Measurements from ENCODE around the gene CEP162. TPM values are rescaled to one million over a fixed set of nuclear protein-coding genes. Genes with fewer than 3 reads are reported as not detected.
A peak's percentile ranks its signal among the peaks of the same experiment; 100 is the strongest.

CEP162 gene
- total and polyA plus RNA-seq, 2 of the 8 experiments (the other 6 are each of a cell fraction or from before 2014, with no cell fraction given): 1.3 to 10.6 TPM

- no peak overlapping the region for H4K8ac ChIP-seq (ENCODE audit: extremely low read depth, insufficient read depth, low read length)
- ChIA-PET CTCF (ENCODE audit: partially characterized antibody) (interaction anchor here (0.9 to 1.5 kb wide), 3 partner anchors 12 to 162 kb away, joined by 3 to 5 read pairs (median 3); no protein-coding TSS in a partner anchor), POLR2A (ENCODE audit: partially characterized antibody) (no interaction called here)
- no peak overlapping the region for H2AFZ ChIP-seq (ENCODE audit: low read length)
- no peaks in the 10 kb centered on the region for H3K23me2 ChIP-seq (ENCODE audit: low read depth, low read length)
- H3K9ac ChIP-seq (replicated peaks in 1 of 4; ENCODE audit: extremely low read depth in 1 of 4, low read depth in 3 of 4, low read length in 3 of 4): no peak overlapping the region
- no peaks in the 10 kb centered on the region for H3K36me3 ChIP-seq (ENCODE audit: control insufficient read depth in 2 of 4, insufficient read depth in 4 of 4, low read length in 3 of 4)
- H3K4me1 ChIP-seq (replicated peaks in 1 of 4; ENCODE audit: control insufficient read depth in 3 of 4, insufficient read depth in 4 of 4, low read length in 3 of 4): peaks cover 0 to 4% (median 0%) of the 10 kb centered on the region in 4 experiments; a peak in 1 of 7 replicates
- H4K20me1 ChIP-seq (replicated peaks in 1 of 2; ENCODE audit: control insufficient read depth in 1 of 2, insufficient read depth in 2 of 2, low read length in 2 of 2): no peaks in the 10 kb centered on the region
- no peak overlapping the region for H2BK5ac ChIP-seq (ENCODE audit: low read depth, low read length)
- TF ChIP-seq TAF7 (optimal IDR thresholded peaks at IDR 0.05; ENCODE audit: borderline replicate concordance, low read depth, low read length) (no peak), POU5F1 (IDR thresholded peaks at IDR 0.05; ENCODE audit: low read depth, low read length) (no peak), EP300 (IDR thresholded peaks at IDR 0.05; ENCODE audit: borderline replicate concordance in 1 of 2, low read depth in 2 of 2, low read length in 2 of 2) (no peak), SAP30 (IDR thresholded peaks at IDR 0.05; ENCODE audit: insufficient read depth, insufficient replicate concordance, low read length) (no peak)
- TF ChIP-seq, protein P1, sequence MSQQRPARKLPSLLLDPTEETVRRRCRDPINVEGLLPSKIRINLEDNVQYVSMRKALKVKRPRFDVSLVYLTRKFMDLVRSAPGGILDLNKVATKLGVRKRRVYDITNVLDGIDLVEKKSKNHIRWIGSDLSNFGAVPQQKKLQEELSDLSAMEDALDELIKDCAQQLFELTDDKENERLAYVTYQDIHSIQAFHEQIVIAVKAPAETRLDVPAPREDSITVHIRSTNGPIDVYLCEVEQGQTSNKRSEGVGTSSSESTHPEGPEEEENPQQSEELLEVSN (IDR thresholded peaks at IDR 0.05): peak; percentile 42; the same call in 1 of the 2 replicates
- H3K4me2 ChIP-seq (ENCODE audit: insufficient read depth in 1 of 2, low read depth in 2 of 2, low read length in 2 of 2): no peak overlapping the region
- no peak for DNase-seq (ENCODE audit: low read depth in 1 of 2, low spot score in 2 of 2)
- H4K91ac ChIP-seq (replicated peaks; ENCODE audit: insufficient read length, low read length): no peak overlapping the region
- H3K23ac ChIP-seq (ENCODE audit: insufficient read length): no peak overlapping the region
- H2BK15ac ChIP-seq (ENCODE audit: low read length): no peak overlapping the region
- H3K56ac ChIP-seq (replicated peaks; ENCODE audit: insufficient read length, low read depth, low read length): no peak overlapping the region
- no peak overlapping the region for H3K4me3 ChIP-seq (ENCODE audit: extremely low read depth in 1 of 4, insufficient read depth in 2 of 4, low read depth in 3 of 4, low read length in 4 of 4)
- 91% methylated on average over 4 of the region's 4 CpGs; no CpG with 5 or more reads in 1 of the 2 experiments for WGBS, 2 experiments (ENCODE audit: extremely low coverage in 1 of 2, insufficient coverage in 1 of 2, insufficient read length in 1 of 2, insufficient replicate concordance in 2 of 2, low coverage in 1 of 2, low lambda C conversion rate in 2 of 2, missing lambda C conversion rate in 1 of 2)
- H3K18ac ChIP-seq (ENCODE audit: extremely low read depth, low read length): no peak overlapping the region
- FAIRE-seq: no peak
- H2BK20ac ChIP-seq (ENCODE audit: low read length): no peak overlapping the region
- no peak overlapping the region for H4K5ac ChIP-seq (ENCODE audit: insufficient read length, low read depth, low read length)
- H3K27ac ChIP-seq (ENCODE audit: low read depth, low read length): no peak overlapping the region
- H3K4ac ChIP-seq (replicated peaks; ENCODE audit: insufficient read length, low read depth, low read length): no peak overlapping the region
- H3K14ac ChIP-seq (ENCODE audit: insufficient read length): no peak overlapping the region
- H3K27me3 ChIP-seq (replicated peaks in 1 of 4; ENCODE audit: control insufficient read depth in 3 of 4, extremely low read depth in 1 of 4, insufficient read depth in 3 of 4, low read length in 3 of 4): no peaks in the 10 kb centered on the region
- H2BK120ac ChIP-seq (replicated peaks; ENCODE audit: low read depth, low read length): no peak overlapping the region
- H2BK12ac ChIP-seq (ENCODE audit: low read depth, low read length): no peak overlapping the region
- no peak overlapping the region for H2AK5ac ChIP-seq (ENCODE audit: low read depth, low read length)
- no peaks in the 10 kb centered on the region for H3K79me1 ChIP-seq (ENCODE audit: low read depth, low read length)
- H3K79me2 ChIP-seq (ENCODE audit: control insufficient read depth in 1 of 2, insufficient read depth in 2 of 2, low read length in 2 of 2): no peaks in the 10 kb centered on the region
- no peaks in the 10 kb centered on the region for H3K9me3 ChIP-seq (ENCODE audit: insufficient read depth in 2 of 2, low read depth in 1 of 2, low read length in 1 of 2)
These were observed 32.8 kb upstream of the CEP162 start for GRCh38 chr6:84260196-84260595.

All from H1 (cell line).